Esophagus muscularis mucosa (tissue), 2 donors: ENCODE data around the gene EXOSC5.
"Not testable (repeated sequence)": the region's sequence is repeated elsewhere in the genome, so short reads cannot be mapped to it uniquely, and the experiment has no call there.

Experiments used
- POLR2A ChIP-seq: fragments of 450-650 bp; IDR thresholded peaks from one replicate; pipeline ENCODE4 v1.6.1; 2017; ENCODE audit warnings: antibody characterized with exemption, moderate library complexity, mild to moderate bottlenecking, low read depth
- POLR2AphosphoS5 ChIP-seq, 2 donors: sonication (generic); formaldehyde crosslinking; IDR thresholded peaks; one replicate each; pipeline ENCODE4 v1.6.1; 2017; ENCODE audit warnings: antibody characterized with exemption in 2 of 2

GRCh38 chr19:41346916-41347315 is 50.2 kb downstream of the EXOSC5 start:
- TF ChIP-seq POLR2A; POLR2AphosphoS5 (IDR thresholded peaks at IDR 0.05): not testable (repeated sequence)
